Fibroblast of upper back skin (primary cell): Measurements from ENCODE around the gene NDUFA13.
A peak's percentile ranks its signal among the peaks of the same experiment; 100 is the strongest.

ENCODE experiments used
- DNase-seq: peaks from one replicate; pipeline ENCODE4 v3.0.0-alpha.2; 2013

NDUFA13 gene

DNA sequence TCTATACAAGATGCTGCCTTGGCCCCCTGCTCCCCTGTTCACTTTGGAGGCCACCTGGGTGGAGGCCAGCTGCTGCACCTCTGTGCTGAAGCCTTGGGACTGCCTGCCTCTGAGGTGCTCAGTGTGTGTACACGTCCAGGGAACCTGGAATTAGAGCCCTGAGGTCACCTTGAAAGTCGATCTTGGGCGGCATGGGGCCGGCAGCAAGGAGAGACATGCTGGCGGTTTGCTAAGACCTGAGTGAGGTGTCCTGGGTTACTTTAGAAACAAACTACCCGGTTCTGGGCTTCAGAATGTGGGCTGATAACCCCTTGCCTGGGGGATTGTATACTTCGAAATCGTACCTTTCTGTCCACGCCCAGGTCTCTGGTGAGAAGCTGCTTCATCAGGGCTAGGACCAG is 26.2 kb upstream of the NDUFA13 start:
- DNase-seq = no peak

DNA sequence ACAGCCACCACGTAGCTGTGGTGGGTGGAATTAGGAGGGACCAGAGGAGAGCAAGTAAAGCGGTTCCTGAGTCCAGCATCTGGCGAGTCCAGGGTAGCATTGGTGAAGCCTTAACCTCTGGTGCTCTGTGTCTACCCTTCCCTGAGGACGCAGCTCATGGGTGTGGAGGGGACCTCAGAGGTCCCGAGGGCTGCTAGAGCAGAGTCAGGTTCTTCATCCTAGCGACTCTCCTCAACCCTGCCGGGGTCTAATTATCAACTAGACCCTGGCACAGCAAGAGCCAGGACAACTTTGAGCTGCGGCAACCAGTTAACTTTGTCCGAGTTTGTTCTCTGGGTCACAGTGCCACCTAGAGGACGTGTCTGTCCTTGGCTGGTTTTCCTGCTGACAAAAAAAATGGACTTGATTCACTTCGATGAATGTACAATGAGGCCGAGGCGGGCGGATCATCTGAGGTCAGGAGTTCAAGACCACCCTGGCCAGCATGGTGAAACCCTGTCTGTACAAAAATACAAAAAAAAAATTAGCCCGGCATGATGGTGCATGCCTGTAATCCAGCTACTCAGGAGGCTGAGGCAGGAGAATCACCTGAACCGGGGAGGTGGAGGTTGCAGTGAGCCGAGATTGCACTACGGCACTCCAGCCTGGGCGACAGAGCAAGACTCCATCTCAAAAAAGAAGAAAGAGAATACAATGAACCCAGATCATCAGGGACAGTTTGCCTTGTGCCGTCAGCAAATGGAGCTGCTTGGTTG is 25.6 kb upstream of the NDUFA13 start:
- DNase-seq = peak; percentile 83

DNA sequence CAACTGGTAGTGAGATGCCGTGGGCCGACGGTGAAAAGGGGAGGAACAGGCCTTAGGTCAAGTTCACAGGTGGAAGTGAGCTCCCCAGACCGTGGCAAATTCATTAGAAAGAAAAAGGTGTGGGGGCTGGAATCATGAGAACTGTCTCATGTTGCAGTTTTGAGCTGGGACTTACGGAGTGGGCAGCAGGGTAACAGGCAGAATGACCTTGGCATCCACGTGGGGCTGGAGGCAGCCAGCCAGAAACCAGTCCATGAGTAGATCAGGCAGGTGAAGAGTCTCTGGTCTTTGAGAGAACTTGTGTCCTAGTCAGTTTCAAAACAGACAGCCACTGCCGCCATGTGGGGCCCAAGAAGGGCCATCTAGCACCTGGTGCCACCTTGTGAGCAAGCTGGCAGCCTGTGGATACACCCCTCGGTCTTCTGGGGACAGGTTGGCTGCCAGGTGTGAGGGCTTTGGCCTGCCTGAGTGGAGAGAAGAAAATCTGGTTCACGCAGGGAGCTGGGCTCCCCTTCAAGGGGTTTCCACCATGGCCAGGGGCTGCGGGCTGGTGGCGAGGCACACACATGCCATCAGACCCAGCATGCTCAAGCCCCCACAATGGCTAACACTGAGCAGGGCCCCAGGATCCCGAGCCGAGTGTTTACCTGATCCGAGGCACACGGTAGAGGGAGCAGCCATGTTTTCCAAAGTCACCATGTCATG is 24.6 kb upstream of the NDUFA13 start:
- DNase-seq = no peak

DNA sequence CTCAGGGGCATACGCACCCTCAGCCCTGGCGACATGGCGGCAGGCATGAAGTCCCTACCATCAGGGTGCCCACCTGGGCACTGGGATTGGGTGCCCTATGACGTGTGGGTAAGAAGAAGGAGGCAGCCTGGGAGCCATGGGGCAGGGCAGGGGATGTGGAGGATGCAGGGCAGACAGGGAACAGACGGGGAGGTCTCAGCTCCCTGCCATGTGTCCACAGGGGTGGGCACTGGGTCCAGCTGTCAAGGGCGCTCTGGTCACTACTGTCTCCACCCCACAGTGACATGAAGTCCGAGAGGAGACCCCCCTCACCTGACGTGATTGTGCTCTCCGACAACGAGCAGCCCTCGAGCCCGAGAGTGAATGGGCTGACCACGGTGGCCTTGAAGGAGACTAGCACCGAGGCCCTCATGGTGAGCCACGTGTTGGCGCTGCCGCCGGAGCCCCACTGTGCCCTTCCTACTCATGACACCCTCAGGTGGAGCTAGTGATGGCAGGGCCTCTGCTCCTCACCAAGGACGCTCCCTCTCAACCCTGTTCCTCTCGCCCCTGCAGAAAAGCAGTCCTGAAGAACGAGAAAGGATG is 23.9 kb upstream of the NDUFA13 start:
- no peak for DNase-seq

DNA sequence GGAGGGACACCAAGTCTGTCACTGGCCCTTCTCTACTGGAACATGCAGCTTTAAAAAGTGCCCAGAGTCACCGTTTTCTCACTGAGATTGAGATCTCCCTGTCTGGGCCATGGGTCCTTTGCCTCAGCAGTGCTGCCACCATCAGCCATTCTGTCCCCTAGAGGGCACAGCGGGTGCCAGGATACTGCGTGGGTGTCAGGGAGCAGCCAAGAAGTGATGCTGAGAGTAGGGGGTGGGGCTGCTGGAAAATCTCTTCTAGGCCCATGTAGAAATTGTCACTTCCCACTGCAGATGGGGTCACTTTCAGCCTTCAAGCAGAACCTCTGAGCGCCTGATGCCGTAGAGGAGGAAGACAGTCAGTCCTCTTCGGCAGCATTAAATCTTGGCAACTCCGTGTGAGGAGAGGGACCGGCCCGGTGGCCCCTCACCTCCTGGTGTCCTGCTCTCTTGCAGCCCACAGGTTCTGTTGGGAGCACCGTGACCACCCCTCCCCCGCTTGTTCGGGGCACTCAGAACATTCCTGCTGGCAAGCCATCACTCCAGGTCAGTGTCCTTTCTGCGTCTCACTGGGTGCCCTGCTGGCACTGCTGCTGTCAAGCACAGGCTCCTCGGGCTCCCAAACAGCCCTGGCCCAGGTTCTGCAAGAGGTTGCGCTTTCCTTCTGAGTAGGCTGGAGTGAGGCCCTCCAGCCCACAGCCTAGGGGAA is 22.0 kb upstream of the NDUFA13 start:
- no peak for DNase-seq

DNA sequence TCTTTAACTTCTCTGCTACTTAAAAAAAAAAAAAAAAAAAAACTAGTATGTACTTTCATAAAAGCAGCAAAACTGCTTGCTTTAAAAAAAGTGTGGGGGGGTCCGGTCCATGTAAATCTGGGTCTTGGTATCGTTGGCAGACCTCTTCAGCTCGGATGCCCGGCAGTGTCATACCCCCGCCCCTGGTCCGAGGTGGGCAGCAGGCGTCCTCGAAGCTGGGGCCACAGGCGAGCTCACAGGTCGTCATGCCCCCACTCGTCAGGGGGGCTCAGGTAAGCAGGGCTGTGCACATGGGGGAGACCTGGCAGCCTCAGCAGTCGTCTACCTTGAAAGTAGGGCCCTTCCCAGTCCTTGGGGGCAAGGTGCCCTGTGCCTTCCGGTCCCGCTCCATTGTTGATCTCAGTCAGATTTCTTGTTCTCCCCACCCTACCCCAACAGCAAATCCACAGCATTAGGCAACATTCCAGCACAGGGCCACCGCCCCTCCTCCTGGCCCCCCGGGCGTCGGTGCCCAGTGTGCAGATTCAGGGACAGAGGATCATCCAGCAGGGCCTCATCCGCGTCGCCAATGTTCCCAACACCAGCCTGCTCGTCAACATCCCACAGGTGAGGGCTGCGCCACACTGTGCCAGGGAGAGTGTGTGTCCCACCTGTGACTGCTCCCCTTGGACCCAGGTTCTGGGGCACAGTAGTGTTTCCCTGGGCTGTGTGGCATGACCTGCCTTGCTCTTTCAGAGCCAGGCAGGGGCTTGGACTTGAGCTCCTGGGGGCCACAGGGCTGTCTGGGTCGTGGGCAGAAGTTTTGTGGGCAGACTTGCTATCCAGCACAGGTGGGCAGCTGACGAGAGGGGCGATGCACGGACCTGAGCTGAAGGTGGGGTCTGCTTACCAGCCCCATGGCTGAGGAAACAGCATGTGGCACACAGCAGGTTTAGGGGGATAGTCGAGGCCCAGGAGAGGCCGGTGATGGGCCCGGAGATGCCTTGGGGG is 20.1 kb upstream of the NDUFA13 start:
- DNase-seq = no peak

DNA sequence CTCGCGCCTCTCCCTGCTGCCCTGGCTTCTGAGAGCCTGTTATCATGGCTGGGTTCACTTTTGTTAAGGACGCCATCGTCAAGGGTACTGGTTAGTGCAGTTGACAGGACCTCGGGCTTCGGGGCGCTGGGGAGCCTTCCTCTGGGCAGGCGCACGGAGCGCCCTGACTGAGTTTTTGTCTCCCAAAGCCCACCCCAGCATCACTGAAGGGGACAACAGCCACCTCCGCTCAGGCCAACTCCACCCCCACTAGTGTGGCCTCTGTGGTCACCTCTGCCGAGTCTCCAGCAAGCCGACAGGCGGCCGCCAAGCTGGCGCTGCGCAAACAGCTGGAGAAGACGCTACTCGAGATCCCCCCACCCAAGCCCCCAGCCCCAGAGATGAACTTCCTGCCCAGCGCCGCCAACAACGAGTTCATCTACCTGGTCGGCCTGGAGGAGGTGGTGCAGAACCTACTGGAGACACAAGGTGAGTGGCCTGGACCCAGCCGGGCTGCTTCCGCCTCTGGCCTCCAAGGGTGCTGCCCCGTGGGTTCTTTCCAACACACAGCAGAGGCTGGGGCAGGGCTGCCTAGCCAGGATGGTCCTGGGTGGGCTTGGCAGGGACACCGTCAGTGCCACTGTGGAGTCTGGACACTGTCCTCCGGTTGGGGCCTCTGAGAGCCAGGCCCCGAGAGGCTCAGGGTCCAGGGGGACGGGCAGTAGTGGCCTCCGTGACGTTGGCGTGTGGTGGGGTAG is 17.6 kb upstream of the NDUFA13 start:
- DNase-seq = no peak

DNA sequence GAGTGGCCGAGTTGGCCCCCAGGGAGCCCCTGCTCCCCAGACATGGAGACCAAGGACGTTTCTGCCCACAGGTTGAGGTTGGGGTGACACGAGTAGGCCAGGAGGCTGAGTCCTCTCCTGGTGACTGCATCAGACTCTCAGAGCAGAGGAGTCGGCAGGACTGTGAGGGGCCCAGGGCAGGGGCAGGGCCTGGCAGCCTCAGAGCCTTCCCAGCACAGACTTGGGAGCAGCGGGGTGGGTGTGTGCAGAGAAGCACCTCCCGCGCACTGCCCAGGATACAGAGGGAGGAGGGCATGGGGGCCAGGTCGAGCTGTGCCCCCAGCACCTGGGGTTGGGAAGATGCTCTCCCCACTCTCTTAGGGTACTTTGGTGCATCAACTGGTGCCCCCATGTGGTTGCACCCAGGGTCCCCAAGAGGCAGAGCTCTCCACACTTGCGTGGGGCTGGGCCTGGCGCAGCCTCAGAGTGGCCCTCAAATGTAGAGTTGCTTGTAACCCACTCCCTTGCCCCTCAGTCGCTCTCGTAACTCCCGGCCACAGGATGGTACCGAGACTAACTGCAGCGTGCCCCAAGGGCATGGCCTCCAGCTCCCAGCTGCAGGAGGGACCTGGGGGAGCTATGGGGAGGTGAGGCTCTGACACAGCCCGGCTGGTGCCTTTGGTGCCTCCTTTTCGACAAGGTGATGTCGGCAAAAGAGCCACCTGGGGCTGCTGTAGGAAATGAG is 16.6 kb upstream of the NDUFA13 start:
- DNase-seq = no peak

DNA sequence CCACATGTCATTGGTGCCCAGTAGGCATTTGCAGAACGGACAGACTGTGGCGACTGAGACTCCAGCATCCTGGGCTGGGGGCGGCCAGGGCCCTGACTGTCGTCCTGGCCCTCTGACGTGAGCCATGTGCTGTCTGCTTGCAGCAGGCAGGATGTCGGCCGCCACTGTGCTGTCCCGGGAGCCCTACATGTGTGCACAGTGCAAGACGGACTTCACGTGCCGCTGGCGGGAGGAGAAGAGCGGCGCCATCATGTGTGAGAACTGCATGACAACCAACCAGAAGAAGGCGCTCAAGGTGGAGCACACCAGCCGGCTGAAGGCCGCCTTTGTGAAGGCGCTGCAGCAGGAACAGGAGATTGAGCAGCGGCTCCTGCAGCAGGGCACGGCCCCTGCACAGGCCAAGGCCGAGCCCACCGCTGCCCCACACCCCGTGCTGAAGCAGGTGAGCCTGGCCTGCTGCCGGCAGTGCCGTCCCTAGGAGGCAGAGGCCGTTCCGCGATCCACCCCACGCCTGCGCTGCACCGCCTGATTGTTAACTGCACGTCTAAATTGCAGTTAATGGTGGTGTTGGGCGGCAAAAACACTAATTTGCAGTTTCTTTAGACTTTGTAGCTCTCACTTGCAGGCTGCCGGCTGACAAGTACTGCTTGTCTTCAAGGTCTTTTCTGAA is 14.9 kb upstream of the NDUFA13 start:
- DNase-seq = no peak

DNA sequence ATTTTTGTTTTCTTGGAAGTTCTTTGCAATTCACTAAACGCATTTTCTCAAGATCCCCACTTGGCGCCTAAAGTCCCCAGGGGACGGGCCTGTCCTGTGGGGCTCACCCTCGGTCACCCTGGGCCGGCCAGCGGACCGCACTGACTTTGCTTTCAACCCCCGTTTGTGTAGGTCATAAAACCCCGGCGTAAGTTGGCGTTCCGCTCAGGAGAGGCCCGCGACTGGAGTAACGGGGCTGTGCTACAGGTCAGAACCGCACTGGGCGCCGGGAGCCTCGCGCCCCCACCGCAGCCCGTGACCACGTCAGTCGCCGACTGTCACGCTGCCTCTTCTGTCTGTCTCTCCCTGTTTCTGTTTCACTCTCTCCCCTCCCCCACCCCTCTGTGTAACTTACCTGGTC is 14.2 kb upstream of the NDUFA13 start:
- no peak for DNase-seq

DNA sequence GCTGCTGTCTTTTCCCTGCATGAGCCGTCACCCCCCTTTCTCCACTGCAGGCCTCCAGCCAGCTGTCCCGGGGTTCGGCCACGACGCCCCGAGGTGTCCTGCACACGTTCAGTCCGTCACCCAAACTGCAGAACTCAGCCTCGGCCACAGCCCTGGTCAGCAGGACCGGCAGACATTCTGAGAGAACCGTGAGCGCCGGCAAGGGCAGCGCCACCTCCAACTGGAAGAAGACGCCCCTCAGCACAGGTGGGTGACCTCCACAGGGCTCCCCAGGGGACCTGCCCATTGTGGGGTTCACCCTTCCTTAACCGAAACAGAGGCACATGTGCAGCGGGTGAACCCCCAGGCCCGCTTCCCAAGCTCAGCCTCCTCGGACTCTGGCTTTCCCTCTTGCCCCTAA is 13.7 kb upstream of the NDUFA13 start:
- DNase-seq = no peak

DNA sequence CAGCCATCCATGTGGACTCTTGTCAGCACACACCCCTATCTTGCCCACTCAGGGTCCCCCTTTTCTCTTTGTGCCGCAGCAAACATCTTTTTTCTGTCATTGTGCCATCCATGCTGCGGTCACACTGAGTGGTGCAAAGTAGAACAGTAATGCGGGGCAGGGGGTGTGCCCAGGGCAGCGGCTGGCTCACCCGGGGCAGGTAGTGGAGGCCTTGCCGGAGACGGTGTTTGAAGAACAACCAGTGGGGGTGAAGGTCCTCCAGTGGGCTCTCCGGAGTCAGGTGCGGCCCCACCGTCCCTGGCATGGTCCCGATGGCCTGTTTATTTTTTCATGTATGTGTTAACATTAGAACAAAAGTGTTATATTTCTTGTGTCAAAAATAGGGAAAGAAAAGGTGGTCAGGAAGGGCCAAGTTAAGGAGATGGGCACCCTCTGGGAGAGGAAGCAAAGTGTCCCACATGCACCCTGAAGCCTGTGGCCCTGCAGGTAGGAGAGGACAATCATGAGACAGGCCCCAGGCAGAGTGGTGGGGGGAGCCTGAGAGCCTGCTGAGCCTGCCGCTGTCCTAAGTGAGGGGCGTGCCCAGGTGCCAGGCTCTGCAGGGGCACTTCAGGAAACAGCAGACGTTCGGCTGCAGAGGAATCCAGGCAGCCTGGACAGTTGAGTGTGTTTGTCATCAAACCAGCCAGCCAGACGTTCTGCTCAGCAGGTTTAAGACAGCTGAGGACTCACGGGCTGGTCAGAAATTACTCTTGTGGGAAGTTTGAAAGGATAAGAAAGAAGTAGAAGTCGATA is 13.0 kb upstream of the NDUFA13 start:
- DNase-seq = no peak

DNA sequence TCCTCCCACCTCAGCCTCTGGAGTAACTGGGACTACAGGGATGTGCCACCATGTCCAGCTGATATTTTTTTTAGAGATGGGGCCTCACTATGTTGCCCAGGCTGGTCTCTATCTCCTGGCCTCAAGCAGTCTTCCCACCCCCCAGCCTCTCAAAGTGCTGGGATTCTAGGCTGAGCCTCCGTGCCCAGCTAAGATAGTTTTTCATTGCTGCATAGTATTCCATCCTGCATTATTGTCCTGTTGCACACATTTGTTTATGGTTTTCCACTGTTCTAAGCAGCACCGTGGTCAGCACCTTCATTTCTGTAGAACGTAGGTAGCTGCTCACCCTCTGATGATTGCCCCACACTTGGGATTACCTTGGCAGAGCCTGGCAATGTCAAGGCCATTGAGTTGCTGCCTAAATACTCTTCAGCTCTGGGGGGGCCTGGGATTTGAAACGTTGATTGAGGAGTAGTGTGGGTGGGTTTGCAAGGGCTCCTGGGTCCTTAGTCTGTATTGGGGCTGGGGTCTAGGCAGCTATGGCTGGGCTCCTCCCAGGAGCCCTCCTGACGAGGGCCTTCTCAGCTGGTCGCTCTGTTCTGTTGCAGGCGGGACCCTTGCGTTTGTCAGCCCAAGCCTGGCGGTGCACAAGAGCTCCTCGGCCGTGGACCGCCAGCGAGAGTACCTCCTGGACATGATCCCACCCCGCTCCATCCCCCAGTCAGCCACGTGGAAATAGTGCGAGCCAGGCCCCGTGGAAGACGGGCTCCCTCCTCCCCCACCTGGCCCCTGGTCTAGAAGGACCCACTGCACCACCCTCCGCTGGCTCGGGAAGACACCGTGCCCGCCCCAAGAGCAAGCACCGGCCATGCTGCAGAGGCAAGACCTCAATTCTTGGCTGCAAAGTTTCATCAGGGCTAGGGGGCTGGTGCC is 11.0 kb upstream of the NDUFA13 start:
- no peak for DNase-seq

DNA sequence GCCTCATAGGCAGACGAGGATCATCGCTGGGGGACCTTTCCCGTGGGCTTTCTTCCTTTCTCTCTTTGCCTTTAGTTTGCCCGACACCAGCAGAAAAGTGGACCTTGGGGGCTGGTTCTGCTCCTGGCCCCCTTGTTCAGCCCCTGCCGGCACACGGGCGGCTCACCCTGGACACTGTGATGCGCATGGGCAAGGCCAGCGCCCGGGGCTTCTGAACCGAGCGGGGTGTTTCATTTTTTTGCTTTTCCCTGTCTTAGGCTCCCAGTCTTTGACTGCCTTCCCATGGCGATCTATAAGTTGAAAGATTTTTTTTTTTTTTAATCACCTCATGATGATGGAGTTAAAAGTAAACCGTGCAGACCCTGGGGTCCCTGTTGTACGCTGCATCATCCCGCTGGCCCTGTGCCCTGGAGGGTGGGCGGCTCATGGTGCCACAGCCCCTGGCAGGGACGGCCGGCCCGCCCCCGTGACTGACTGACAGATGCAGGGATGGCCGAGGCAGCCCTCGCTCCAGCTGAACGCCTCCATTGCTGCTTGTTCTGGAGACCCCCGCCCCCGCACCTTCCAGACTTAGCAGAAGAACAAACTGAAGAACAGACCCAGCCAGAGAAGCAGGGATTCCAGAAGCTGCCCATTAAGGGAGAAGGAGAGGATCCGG is 10.2 kb upstream of the NDUFA13 start:
- no peak for DNase-seq

DNA sequence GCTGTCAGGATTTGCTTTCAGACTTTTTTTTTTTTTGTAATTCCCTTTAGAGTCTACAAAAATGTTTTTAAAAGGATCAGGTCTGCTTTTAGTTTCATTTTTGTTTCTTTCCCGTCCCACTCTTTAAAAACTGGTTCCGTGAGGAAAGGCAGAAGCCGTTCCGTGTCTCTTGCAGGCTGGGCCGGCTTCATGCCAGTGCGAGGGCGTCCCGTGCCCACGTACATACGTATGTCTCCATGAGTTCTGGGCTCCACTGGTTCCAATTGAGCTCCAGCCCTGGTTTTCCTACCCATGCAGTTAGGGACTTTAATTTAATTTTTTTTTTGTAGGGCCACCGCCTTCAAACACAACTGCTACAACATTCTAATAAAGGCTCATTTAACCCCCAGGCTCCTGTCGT is 9.4 kb upstream of the NDUFA13 start:
- no peak for DNase-seq

DNA sequence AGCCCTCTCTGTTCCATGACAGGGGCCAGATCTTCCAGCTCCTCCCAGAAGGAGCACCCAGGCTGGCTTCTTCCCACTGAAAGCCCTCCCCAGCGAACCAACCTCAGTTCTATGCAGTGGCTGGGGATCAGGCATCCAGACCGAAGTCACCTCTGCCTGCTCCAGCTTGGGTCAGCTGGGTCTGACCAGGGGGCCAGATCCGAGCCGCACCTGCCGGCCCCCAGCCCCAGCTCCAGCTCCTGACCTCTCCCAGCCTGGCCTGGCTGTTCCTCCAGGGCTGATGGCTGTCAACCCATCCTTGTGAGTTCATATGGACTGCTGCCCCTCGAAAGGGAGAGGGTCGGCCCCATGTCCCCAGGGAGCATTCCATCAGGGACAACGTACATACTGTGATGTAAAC is 8.7 kb upstream of the NDUFA13 start:
- DNase-seq = no peak

DNA sequence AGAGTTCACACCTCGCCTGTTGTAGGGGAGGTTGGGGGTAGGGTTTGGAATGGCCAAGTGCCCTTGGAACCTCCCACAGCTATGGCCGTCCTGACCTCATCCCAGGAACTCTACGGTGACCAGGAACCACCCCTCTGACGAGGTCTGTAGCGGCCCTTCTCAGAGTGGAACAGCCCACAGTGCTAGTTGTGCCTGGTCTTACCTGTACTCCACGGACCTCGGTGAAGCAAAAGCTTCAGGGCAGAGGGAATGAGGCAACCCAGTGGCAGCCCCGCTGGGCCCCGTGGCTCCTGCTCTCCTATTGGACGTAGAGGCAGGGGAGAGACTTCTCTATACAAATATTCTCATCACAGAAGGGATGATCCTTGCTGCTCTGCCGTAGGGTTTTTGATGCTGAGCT is 7.8 kb upstream of the NDUFA13 start:
- DNase-seq = no peak

DNA sequence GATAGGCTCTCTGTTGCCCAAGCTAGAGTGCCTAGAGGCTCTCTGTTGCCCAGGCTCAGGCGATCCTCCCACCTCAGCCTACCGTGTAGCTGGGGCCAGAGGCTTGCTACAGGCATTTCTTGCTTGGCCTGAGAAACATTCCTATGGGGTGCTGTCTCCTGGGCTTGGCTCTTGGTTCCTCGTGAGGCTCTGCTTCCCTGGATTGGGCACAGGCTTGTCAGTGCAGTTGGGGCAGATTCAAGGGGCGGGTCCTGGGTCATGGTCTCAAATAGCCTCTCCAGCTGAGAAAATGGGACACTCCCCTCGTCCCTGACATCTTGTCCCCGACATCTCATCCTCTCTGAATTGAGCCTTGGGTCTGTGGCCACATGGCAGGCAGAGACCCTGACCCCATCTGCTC is 5.6 kb upstream of the NDUFA13 start:
- no peak for DNase-seq
